A549 (cell line): ENCODE measurements around the gene RETREG1. TPM values are rescaled to one million over a fixed set of nuclear protein-coding genes. Genes with fewer than 3 reads are reported as not detected.
"Not testable (repeated sequence)": the region's sequence is repeated elsewhere in the genome, so short reads cannot be mapped to it uniquely, and the experiment has no call there.

Experiments
- ATAC-seq, 2 experiments: fragments of 200-7000 bp in 1 of 2; fragments of >200 bp in 1 of 2; cut with Nextera tagmentation in 1 of 2; cut with Tn5 transposase in 1 of 2; 3 replicates each; pipeline versions ENCODE4 v1.8.0 to v1.9.1; 2018 to 2020; ENCODE audit warnings: mild to moderate bottlenecking in 1 of 2, moderate library complexity in 1 of 2
- CTCF ChIA-PET: fragments of 300-600 bp; sonication (Branson Sonifier 250); formaldehyde crosslinking; extraction: SDS; loops from one replicate; lab custom pipeline; 2021; ENCODE audit warnings: antibody characterized with exemption, inconsistent platforms; lab: Yijun Ruan, JAX
- POLR2A ChIA-PET: fragments of 350-600 bp; formaldehyde crosslinking; extraction: SDS; loops from one replicate; lab custom pipeline; 2021; ENCODE audit warnings: antibody characterized with exemption, inconsistent platforms; lab: Yijun Ruan, JAX
- DNase-seq, 2 experiments: peaks; one replicate each; pipeline versions ENCODE4 v3.0.0 to v3.0.0-alpha.2; 2011 to 2016; ENCODE audit warnings: low read depth in 1 of 2, low spot score in 1 of 2
- FAIRE-seq: peaks from 2 replicates; lab custom pipeline; 2011; peaks lifted over from hg19 to GRCh38; lab: Jason Lieb, UNC
- H3K27ac ChIP-seq, 2 experiments: fragments of >200 bp; sonication (Bioruptor Twin); formaldehyde crosslinking; 3 replicates each; pipeline ENCODE4 v1.5.1; 2016 to 2017
- H3K4me1 ChIP-seq: fragments of >200 bp; sonication (Bioruptor Twin); formaldehyde crosslinking; 3 replicates; pipeline ENCODE4 v1.6.1; 2016
- H3K4me2 ChIP-seq: fragments of >200 bp; sonication (Bioruptor Twin); formaldehyde crosslinking; 3 replicates; pipeline ENCODE4 v1.6.1; 2016
- H3K4me3 ChIP-seq: fragments of >200 bp; sonication (Bioruptor Twin); formaldehyde crosslinking; 3 replicates; pipeline ENCODE4 v1.5.1; 2016
- H3K9me3 ChIP-seq: fragments of >200 bp; sonication (Bioruptor Twin); formaldehyde crosslinking; 3 replicates; pipeline ENCODE4 v1.6.1; 2016
- BHLHE40 ChIP-seq: IDR thresholded peaks from 2 replicates; pipeline ENCODE4 v1.6.1; 2012; ENCODE audit warnings: low read depth, low read length, inconsistent platforms
- CHD2 ChIP-seq: fragments of 150-350 bp; IDR thresholded peaks from 2 replicates; pipeline ENCODE4 v1.6.1; 2014; ENCODE audit warnings: low read length; ENCODE audit not compliant: partially characterized antibody
- EHF ChIP-seq: fragments of 250-450 bp; sonication (Bioruptor Pico); IDR thresholded peaks from 2 replicates; pipeline ENCODE4 v1.5.0; 2020; ENCODE audit warnings: mild to moderate bottlenecking
- HOXB13 ChIP-seq: fragments of 250-450 bp; sonication (Bioruptor Pico); IDR thresholded peaks from 2 replicates; pipeline ENCODE4 v1.5.0; 2020; ENCODE audit warnings: low read depth, mild to moderate bottlenecking, moderate library complexity
- HOXB5 ChIP-seq: fragments of 250-450 bp; sonication (Bioruptor Pico); IDR thresholded peaks from 2 replicates; pipeline ENCODE4 v1.5.0; 2020; ENCODE audit warnings: mild to moderate bottlenecking, moderate library complexity
- JUNB ChIP-seq: fragments of >200 bp; sonication (Bioruptor Twin); formaldehyde crosslinking; IDR thresholded peaks from 2 replicates; pipeline ENCODE4 v1.6.1; 2016
- MAFK ChIP-seq: fragments of 450-650 bp; IDR thresholded peaks from 2 replicates; pipeline ENCODE4 v1.6.1; 2014; ENCODE audit not compliant: partially characterized antibody
- MAZ ChIP-seq: fragments of 150-350 bp; IDR thresholded peaks from 2 replicates; pipeline ENCODE4 v1.6.1; 2014; ENCODE audit warnings: antibody characterized with exemption, low read depth, low read length, borderline replicate concordance
- NR3C1 ChIP-seq: fragments of >200 bp; sonication (Bioruptor Twin); formaldehyde crosslinking; IDR thresholded peaks from 3 replicates; pipeline ENCODE4 v1.6.1; 2017
- RAD21 ChIP-seq, 2 experiments: fragments of >200 bp in 1 of 2; sonication (Bioruptor Twin) in 1 of 2; formaldehyde crosslinking in 1 of 2; IDR thresholded peaks in 1 of 2; conservative IDR thresholded peaks in 1 of 2; 2 replicates in 1 of 2; 3 replicates in 1 of 2; pipeline ENCODE4 v1.6.1; 2012 to 2018; ENCODE audit warnings: inconsistent platforms in 1 of 2
- RARB ChIP-seq: fragments of 250-450 bp; sonication (Bioruptor Pico); IDR thresholded peaks from 2 replicates; pipeline ENCODE4 v1.8.0; 2021; ENCODE audit warnings: mild to moderate bottlenecking, moderate library complexity
- RNF2 ChIP-seq: fragments of 200-600 bp; sonication (generic); IDR thresholded peaks from 2 replicates; pipeline ENCODE4 v1.6.1; 2016; ENCODE audit warnings: low read depth, mild to moderate bottlenecking, antibody characterized with exemption, moderate library complexity, borderline replicate concordance
- TP53 ChIP-seq: fragments of 250-450 bp; sonication (Bioruptor Pico); IDR thresholded peaks from 2 replicates; pipeline ENCODE4 v1.5.0; 2021; ENCODE audit warnings: mild to moderate bottlenecking, moderate library complexity
- ZFP36 ChIP-seq: fragments of 450-650 bp; IDR thresholded peaks from 2 replicates; pipeline ENCODE4 v1.6.1; 2014; ENCODE audit warnings: borderline replicate concordance; ENCODE audit not compliant: partially characterized antibody
- WGBS: methylation state at CpG from one replicate; pipeline ENCODE4 v1.1.6; 2017; ENCODE audit errors: missing lambda C conversion rate; 5-methylcytosine and 5-hydroxymethylcytosine counted together
- polyA plus RNA-seq, 4 experiments: library from polyadenylated mRNA; depleted of rRNA in 3 of 4; stranded (reverse); fragments of >200 nt; fragmentation: RNase III in 1 of 4; extraction: RNeasy Plus Mini Kit Qiagen cat#74134 plus additional on column Dnase treatment in 1 of 4; gene quantifications; 2 replicates in 3 of 4; 3 replicates in 1 of 4; pipeline ENCODE4 v1.2.3, GENCODE V29; 2011 to 2017
- TF ChIP-seq, protein P1 (sequence below): fragments of 200-600 bp; sonication (generic); IDR thresholded peaks from 2 replicates; pipeline ENCODE4 v1.6.1; 2016; ENCODE audit warnings: antibody characterized with exemption, mild to moderate bottlenecking, moderate library complexity
- TF ChIP-seq, protein P2 (sequence below): IDR thresholded peaks from 2 replicates; pipeline ENCODE4 v1.6.1; 2012; ENCODE audit warnings: low read depth, borderline replicate concordance
- TF ChIP-seq, protein P3 (sequence below): fragments of >200 bp; sonication (Bioruptor Twin); formaldehyde crosslinking; IDR thresholded peaks from 3 replicates; pipeline ENCODE4 v1.6.1; 2016
- TF ChIP-seq, protein P4 (sequence below): fragments of >200 bp; sonication (Bioruptor Twin); formaldehyde crosslinking; IDR thresholded peaks from 3 replicates; pipeline ENCODE4 v1.5.1; 2016

Gene RETREG1
- polyA plus RNA-seq, 2 of the 4 experiments (the other 2 are of a cell fraction) = 2.1 to 3.4 TPM

DNA sequence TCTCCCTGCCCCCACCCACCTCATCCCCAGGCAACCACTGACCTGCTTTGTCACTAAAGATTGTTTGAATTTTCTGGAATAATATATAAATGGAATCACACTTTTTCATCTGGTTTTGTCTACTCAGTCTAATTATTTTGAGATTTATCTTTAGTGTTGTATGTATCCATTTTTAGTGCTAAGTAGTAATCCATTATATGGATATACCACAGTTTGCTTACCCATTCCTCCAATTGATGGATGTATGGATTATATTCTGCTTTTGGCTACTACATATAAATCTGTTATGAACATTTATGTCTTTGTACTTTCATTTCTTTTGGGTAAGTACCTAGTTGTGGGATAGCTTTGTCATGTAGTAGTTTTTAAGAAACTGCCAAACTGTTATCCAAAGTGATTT is 136.7 kb downstream of the RETREG1 start (continued):
- TF ChIP-seq, protein P1, sequence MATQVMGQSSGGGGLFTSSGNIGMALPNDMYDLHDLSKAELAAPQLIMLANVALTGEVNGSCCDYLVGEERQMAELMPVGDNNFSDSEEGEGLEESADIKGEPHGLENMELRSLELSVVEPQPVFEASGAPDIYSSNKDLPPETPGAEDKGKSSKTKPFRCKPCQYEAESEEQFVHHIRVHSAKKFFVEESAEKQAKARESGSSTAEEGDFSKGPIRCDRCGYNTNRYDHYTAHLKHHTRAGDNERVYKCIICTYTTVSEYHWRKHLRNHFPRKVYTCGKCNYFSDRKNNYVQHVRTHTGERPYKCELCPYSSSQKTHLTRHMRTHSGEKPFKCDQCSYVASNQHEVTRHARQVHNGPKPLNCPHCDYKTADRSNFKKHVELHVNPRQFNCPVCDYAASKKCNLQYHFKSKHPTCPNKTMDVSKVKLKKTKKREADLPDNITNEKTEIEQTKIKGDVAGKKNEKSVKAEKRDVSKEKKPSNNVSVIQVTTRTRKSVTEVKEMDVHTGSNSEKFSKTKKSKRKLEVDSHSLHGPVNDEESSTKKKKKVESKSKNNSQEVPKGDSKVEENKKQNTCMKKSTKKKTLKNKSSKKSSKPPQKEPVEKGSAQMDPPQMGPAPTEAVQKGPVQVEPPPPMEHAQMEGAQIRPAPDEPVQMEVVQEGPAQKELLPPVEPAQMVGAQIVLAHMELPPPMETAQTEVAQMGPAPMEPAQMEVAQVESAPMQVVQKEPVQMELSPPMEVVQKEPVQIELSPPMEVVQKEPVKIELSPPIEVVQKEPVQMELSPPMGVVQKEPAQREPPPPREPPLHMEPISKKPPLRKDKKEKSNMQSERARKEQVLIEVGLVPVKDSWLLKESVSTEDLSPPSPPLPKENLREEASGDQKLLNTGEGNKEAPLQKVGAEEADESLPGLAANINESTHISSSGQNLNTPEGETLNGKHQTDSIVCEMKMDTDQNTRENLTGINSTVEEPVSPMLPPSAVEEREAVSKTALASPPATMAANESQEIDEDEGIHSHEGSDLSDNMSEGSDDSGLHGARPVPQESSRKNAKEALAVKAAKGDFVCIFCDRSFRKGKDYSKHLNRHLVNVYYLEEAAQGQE = no peak
- TF ChIP-seq HOXB5 (CRISPR knock-in tag) (no peak), RAD21 (conservative IDR thresholded peaks at IDR 0.05 in 1 of 2, IDR thresholded peaks at IDR 0.05 in 1 of 2) (no peak), ZFP36 (no peak), BHLHE40 (no peak), RARB (CRISPR knock-in tag) (no peak), MAFK (no peak)
- TF ChIP-seq, protein P2, sequence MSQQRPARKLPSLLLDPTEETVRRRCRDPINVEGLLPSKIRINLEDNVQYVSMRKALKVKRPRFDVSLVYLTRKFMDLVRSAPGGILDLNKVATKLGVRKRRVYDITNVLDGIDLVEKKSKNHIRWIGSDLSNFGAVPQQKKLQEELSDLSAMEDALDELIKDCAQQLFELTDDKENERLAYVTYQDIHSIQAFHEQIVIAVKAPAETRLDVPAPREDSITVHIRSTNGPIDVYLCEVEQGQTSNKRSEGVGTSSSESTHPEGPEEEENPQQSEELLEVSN = no peak

DNA sequence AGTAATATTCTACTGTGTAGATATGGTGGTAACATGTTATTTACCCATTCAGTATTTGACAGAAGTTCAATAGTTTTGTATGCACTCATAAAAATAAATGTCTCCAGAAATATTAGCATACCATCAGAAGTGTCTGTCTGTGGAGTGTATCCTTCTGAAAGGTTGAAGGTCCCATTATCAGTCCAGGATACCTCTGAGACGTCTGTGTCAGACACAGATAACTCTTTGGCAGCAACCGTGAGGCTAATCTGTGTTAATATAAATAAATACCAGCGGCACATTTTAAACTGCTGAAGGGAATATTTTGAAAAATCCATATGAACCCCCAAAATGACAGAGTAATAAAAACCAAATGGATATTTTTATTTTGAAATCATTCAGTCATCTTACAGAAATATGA is 139.3 kb downstream of the RETREG1 start:
- Histone ChIP-seq H3K4me1 (no peaks in the 10 kb centered on the region), H3K4me3 (no peak overlapping the region), H3K27ac (no peak overlapping the region), H3K4me2 (no peak overlapping the region), H3K9me3 (no peaks in the 10 kb centered on the region)
- ATAC-seq = no peak
- no peak for FAIRE-seq
- 65% methylated on average over 3 of the region's 3 CpGs for WGBS
- POLR2A ChIA-PET = no interaction called here
- TF ChIP-seq, protein P3, sequence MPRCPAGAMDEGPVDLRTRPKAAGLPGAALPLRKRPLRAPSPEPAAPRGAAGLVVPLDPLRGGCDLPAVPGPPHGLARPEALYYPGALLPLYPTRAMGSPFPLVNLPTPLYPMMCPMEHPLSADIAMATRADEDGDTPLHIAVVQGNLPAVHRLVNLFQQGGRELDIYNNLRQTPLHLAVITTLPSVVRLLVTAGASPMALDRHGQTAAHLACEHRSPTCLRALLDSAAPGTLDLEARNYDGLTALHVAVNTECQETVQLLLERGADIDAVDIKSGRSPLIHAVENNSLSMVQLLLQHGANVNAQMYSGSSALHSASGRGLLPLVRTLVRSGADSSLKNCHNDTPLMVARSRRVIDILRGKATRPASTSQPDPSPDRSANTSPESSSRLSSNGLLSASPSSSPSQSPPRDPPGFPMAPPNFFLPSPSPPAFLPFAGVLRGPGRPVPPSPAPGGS = no peak
- TF ChIP-seq MAZ (no peak), TP53 (CRISPR knock-in tag) (no peak), CHD2 (no peak), RNF2 (no peak), NR3C1 (no peak), JUNB (no peak), EHF (no peak), HOXB13 (CRISPR knock-in tag) (no peak)
- TF ChIP-seq, protein P4, sequence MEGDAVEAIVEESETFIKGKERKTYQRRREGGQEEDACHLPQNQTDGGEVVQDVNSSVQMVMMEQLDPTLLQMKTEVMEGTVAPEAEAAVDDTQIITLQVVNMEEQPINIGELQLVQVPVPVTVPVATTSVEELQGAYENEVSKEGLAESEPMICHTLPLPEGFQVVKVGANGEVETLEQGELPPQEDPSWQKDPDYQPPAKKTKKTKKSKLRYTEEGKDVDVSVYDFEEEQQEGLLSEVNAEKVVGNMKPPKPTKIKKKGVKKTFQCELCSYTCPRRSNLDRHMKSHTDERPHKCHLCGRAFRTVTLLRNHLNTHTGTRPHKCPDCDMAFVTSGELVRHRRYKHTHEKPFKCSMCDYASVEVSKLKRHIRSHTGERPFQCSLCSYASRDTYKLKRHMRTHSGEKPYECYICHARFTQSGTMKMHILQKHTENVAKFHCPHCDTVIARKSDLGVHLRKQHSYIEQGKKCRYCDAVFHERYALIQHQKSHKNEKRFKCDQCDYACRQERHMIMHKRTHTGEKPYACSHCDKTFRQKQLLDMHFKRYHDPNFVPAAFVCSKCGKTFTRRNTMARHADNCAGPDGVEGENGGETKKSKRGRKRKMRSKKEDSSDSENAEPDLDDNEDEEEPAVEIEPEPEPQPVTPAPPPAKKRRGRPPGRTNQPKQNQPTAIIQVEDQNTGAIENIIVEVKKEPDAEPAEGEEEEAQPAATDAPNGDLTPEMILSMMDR = no peak
- no peak for DNase-seq
- CTCF ChIA-PET = interaction anchor here (0.7 kb wide), 1 partner anchor 21 kb away, joined by 3 read pairs; no protein-coding TSS in a partner anchor

DNA sequence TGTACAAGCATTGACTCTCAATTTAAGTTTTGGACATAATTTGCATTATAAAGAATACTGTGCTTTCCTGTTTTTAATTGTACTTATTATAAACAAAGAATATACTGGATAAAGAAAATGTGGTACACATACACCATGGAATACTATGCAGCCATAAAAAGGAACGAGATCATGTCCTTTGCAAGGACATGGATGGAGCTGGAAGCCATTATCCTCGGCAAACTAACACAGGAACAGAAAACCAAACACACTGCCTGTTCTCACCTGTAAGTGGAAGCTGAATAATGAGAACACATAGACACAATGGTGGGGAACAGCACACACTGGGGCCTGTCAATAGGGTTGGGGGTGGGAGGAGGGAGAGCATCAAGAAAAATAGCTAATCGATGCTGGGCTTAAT is 140.4 kb downstream of the RETREG1 start:
- H3K4me1 ChIP-seq, H3K9me3 ChIP-seq, FAIRE-seq, H3K4me3 ChIP-seq, ATAC-seq, DNase-seq, H3K4me2 ChIP-seq, H3K27ac ChIP-seq, POLR2A ChIA-PET: not testable (repeated sequence)
- WGBS = 53% methylated on average over 3 of the region's 3 CpGs
- CTCF ChIA-PET = interaction anchor here (0.9 to 1.7 kb wide), 2 partner anchors 11 to 13 kb away, joined by 4 to 5 read pairs; no protein-coding TSS in a partner anchor
